Tibial artery (tissue), 4 donors: Measurements from ENCODE around the gene PLAAT3.

Experiments used
- DNase-seq, 2 donors: peaks; one replicate each; pipeline ENCODE4 v3.0.0-alpha.2; 2019
- H3K27ac ChIP-seq, 2 donors: fragments of 200-600 bp; sonication (generic) in 1 of 2; 1 replicate in 1 of 2; 2 replicates in 1 of 2; pipeline ENCODE4 v1.5.1; 2018 to 2019; ENCODE audit warnings: mild to moderate bottlenecking in 1 of 2
- H3K27me3 ChIP-seq, 2 donors: fragments of 200-600 bp; sonication (generic) in 1 of 2; one replicate each; pipeline versions ENCODE4 v1.5.1 to v1.6.0; 2016 to 2019
- H3K36me3 ChIP-seq, 3 donors: fragments of 200-600 bp; sonication (generic) in 2 of 3; one replicate each; pipeline ENCODE4 v1.5.1; 2016 to 2019; ENCODE audit warnings: mild to moderate bottlenecking in 2 of 3
- H3K4me1 ChIP-seq, 4 donors: fragments of 200-600 bp; sonication (generic) in 2 of 4; 1 replicate in 3 of 4; 2 replicates in 1 of 4; pipeline ENCODE4 v1.5.1; 2016 to 2019
- H3K4me3 ChIP-seq, 2 donors: fragments of 200-600 bp; sonication (generic) in 1 of 2; 1 replicate in 1 of 2; 2 replicates in 1 of 2; pipeline ENCODE4 v1.5.1; 2018 to 2019; ENCODE audit warnings: mild to moderate bottlenecking in 2 of 2
- H3K9me3 ChIP-seq, 3 donors: fragments of 200-600 bp; sonication (generic) in 1 of 3; one replicate each; pipeline ENCODE4 v1.5.1; 2016 to 2019
- intact Hi-C: fragments of 100-400 bp; cut with DNase I; formaldehyde crosslinking; loops from one replicate; pipeline ENCODE4 v1.15.0; 2023; ENCODE audit warnings: low total_unique reads
- TF ChIP-seq, protein P1 (sequence below), 2 experiments: fragments of 200-600 bp in 1 of 2; fragments of 450-650 bp in 1 of 2; IDR thresholded peaks; one replicate each; pipeline ENCODE4 v1.5.1; 2017 to 2019; ENCODE audit warnings: antibody characterized with exemption in 2 of 2, mild to moderate bottlenecking in 1 of 2, moderate library complexity in 1 of 2

Gene PLAAT3

GRCh38 chr11:63598556-63598955, 15.7 kb downstream of the PLAAT3 start:
- TF ChIP-seq, protein P1, sequence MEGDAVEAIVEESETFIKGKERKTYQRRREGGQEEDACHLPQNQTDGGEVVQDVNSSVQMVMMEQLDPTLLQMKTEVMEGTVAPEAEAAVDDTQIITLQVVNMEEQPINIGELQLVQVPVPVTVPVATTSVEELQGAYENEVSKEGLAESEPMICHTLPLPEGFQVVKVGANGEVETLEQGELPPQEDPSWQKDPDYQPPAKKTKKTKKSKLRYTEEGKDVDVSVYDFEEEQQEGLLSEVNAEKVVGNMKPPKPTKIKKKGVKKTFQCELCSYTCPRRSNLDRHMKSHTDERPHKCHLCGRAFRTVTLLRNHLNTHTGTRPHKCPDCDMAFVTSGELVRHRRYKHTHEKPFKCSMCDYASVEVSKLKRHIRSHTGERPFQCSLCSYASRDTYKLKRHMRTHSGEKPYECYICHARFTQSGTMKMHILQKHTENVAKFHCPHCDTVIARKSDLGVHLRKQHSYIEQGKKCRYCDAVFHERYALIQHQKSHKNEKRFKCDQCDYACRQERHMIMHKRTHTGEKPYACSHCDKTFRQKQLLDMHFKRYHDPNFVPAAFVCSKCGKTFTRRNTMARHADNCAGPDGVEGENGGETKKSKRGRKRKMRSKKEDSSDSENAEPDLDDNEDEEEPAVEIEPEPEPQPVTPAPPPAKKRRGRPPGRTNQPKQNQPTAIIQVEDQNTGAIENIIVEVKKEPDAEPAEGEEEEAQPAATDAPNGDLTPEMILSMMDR (IDR thresholded peaks at IDR 0.05), result no peak
- intact Hi-C loops, result no loop called here
- H3K4me1 ChIP-seq, result peaks cover 0 to 21% (median 16%) of the 10 kb centered on the region in 4 donors
- H3K27ac ChIP-seq, result no peak overlapping the region
- DNase-seq, result no peak
- peaks cover 4 to 54% (median 25%) of the 10 kb centered on the region in 3 donors for H3K36me3 ChIP-seq
- H3K4me3 ChIP-seq, result no peak overlapping the region
- H3K9me3 ChIP-seq, result no peaks in the 10 kb centered on the region
- no peaks in the 10 kb centered on the region for H3K27me3 ChIP-seq

DNA sequence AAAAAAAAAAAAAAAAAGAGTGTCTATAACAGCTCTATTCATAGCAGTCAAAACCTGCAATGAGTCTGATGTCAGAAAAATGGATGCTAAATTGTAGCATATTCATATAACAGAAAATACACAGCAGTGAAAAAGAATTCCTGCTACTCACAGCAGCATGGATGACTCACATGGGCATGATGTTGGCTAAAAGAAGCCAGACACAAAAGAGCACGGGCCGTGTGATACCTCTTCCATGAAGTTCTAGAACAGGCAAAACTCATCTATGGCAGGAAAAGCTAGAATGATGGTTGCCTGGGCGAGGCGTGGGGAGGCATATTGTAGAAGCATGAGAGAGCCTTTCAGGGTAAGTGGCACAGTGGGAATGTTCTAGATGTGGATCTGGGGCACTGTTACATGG, 18.9 kb downstream of the PLAAT3 start:
- Histone ChIP-seq H3K4me1 (peaks cover 0 to 2% (median 0%) of the 10 kb centered on the region in 4 donors), H3K36me3 (peaks cover 4 to 86% (median 53%) of the 10 kb centered on the region in 3 donors), H3K27ac (no peak overlapping the region), H3K9me3 (no peaks in the 10 kb centered on the region), H3K27me3 (no peaks in the 10 kb centered on the region), H3K4me3 (no peak overlapping the region)
- TF ChIP-seq, protein P1 (IDR thresholded peaks at IDR 0.05), result no peak
- intact Hi-C loops, result no loop called here
- no peak for DNase-seq

DNA sequence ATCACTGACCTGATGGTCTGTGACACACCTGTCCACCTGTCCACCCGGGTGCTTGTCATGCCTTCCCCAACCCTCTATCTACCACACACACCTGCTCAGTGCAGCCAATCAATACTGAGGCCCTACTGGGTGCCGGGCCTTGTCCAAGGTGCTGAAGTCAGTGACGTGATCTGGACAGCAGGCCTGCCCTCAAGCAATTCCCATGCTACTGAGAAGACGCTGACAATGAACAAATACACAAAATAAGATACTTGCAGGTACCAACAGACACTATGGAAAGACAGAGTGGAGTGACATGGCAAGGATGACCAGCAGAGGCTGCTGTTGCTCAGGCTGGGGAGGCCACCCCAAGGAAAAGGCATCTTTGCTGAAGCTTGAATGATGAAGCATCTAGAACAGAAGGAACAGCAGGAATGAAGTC, 21.2 kb downstream of the PLAAT3 start:
- Histone ChIP-seq H3K27me3 (no peaks in the 10 kb centered on the region), H3K4me3 (no peak overlapping the region), H3K4me1 (no peaks in the 10 kb centered on the region), H3K9me3 (no peaks in the 10 kb centered on the region), H3K27ac (no peak overlapping the region), H3K36me3 (peaks cover 14 to 100% (median 69%) of the 10 kb centered on the region in 3 donors)
- intact Hi-C loops, result no loop called here
- DNase-seq, result no peak
- TF ChIP-seq, protein P1 (IDR thresholded peaks at IDR 0.05), result peak; percentile 43

DNA sequence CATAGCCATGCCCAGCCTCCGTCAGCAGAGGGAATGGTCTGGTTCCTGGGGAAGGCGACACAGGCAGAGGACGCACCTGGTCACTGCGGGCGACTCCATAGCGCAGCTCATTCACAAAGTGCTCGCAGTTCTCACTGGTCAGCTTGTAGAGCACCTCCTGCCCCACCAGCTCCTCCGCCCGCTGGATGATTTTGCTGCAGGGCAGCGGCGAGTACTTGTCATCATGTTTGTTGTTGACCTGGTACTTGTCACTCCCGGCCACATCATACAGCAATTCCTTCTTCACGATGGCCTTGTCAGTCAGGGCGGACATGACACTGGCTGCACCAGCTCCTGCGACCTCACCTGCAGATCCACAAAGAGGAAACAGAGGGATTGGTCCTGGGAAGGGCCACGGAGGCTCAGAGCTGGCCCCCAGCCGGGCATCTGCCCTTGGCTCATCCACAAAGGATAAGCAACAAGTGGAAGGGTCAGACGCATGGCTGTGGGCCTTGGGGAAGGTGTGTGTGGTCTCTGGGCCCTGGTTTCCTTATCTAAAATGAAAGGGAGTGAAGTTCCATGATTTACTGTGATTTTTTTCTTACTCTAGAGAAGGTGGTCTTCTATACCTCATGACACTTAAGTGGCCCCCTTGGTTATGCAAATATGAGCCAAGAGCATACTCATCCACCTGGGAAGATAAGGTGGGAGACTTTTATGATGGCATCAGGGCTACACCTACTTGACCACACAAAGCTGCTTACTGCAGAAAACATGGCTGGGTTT, 24.0 kb downstream of the PLAAT3 start:
- intact Hi-C loops, result no loop called here

GRCh38 chr11:63589000-63589399, 25.2 kb downstream of the PLAAT3 start:
- DNase-seq, result no peak

More for the DNA sequence above, 24.0 kb downstream of the PLAAT3 start:
- TF ChIP-seq, protein P1 (IDR thresholded peaks at IDR 0.05), result no peak
- H3K27me3 ChIP-seq, result no peaks in the 10 kb centered on the region
- no peaks in the 10 kb centered on the region for H3K9me3 ChIP-seq
- H3K36me3 ChIP-seq, result peaks cover 10 to 100% (median 75%) of the 10 kb centered on the region in 3 donors
- H3K27ac ChIP-seq, result no peak overlapping the region
- DNase-seq, result no peak
- H3K4me3 ChIP-seq, result no peak overlapping the region
- H3K4me1 ChIP-seq, result no peaks in the 10 kb centered on the region

More at GRCh38 chr11:63589000-63589399, 25.2 kb downstream of the PLAAT3 start:
- Histone ChIP-seq H3K27me3 (no peaks in the 10 kb centered on the region), H3K27ac (no peak overlapping the region), H3K9me3 (no peaks in the 10 kb centered on the region), H3K4me1 (no peaks in the 10 kb centered on the region), H3K36me3 (peaks cover 10 to 92% (median 73%) of the 10 kb centered on the region in 3 donors), H3K4me3 (no peak overlapping the region)
- TF ChIP-seq, protein P1 (IDR thresholded peaks at IDR 0.05), result no peak
- intact Hi-C loops, result no loop called here
